NCI-H2081 (cell line): ENCODE data around the gene AP3M1.
"Not testable (repeated sequence)": the region's sequence is repeated elsewhere in the genome, so short reads cannot be mapped to it uniquely, and the experiment has no call there.

ENCODE experiments used
- DNase-seq, 2 experiments: peaks; one replicate each; lab custom pipeline; 2025; lab: John Stamatoyannopoulos, UW

The AP3M1 gene

DNA sequence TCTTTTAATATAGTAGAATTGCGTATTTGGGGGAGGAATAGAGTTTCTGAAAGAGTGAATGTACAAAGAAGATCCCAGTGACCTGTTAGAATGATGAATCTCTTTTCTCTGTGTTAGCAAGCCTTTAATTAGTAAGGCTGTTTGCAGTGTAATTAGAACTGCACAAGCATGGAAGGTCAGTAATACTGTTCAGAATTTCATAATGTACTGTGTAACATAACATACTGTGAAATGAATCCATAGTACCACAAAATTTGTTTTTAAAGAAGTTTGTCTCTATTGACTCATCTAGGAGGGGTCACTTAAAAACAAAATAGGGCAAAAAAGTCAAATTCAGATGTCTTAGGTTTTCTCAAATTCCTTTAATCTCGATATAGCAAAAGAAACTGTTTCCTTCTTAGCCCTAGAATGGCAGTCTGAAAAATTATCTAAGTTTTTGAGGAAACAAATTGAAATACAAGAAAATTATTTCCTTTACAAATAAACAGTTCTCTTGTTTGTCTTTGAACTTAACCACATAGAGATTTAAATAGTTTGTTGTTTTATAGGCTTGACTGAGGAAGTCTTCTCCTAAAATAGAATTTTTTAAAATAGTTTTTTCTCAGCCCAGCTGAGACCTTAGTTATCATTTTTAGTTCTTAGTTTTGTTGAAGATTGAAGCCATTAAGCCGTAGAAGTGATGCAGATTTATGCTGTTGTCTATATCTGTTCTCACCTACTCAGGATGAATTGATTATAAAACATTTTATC, 12.9 kb upstream of the AP3M1 start:
- no peak for DNase-seq

- no peak for DNase-seq
Measured at GRCh38 chr10:74160013-74160412, 9.4 kb upstream of the AP3M1 start.

DNA sequence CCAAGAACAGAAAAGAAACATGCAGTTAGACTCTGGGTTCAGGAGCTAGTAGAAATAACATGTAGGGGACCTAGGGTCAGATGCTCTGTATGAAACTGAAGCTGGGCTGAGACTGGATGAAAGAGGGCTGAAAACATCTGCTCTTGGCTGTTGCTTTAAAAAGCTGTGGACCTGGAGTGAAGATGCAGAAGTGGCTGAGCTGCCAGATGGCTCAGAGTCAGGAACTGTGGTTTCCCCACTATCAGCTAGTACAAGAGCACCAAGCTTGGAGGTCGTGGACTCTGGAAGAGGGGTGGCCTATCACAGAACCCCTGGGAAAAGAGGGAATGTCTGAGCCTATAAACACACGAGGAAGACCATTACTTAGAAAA, 6.3 kb upstream of the AP3M1 start:
- no peak for DNase-seq

GRCh38 chr10:74153676-74154075, 3.0 kb upstream of the AP3M1 start:
- DNase-seq, result no peak

- peak in 1 of 2 experiments; percentile 2 for DNase-seq
Measured at GRCh38 chr10:74153123-74153522, 2.5 kb upstream of the AP3M1 start.

DNA sequence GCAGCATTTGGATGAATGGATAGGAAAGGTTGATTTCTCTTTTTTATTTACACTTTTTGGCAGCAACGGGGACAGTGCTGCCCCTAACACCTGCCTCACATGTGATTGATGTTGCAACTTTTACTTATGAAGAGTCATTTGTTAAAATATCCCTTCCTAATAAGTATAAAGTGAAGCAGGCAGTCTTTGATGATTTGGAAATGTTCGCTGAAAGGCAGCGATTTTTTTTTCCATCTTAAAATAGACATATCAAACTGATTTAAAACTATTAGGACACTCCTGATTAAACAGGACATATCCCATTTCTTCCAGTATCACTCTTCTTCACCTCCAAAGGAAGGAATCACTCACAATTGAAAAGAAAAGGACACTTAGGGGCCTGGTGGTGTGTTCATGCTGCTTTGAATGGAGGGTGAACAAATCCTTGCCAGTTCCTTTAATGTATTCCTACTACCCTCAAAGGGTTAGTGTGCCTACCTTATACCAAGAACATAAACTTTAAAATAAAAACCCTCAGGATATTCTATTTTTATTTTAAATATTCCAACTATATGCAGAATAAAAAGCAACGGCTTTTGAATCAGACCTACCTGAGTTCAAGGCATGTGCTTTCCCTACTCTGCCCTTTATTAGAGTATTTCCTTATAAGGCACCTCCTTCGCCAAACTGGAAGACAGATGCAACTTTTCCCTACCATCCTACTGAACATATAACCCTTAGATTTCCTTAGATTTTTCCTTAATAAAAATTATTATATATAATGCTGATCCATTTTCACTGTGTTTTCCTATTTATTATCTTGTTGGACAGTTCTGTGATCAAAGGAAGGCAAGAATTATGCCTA, 1.5 kb upstream of the AP3M1 start:
- peak in 1 of 2 experiments; percentile 1 for DNase-seq

GRCh38 chr10:74150990-74151878, 606 bp upstream of the AP3M1 start, which contains the start of gene ADK:
Gene ADK (plus strand): TSS chr10:74151221. CDS start chr10:74151279, 58 bp downstream.
- DNase-seq, result peak; percentile 93 to 97

- not testable (repeated sequence) for DNase-seq
Measured at GRCh38 chr10:74146980-74147379, 3.6 kb downstream of the AP3M1 start.

DNA sequence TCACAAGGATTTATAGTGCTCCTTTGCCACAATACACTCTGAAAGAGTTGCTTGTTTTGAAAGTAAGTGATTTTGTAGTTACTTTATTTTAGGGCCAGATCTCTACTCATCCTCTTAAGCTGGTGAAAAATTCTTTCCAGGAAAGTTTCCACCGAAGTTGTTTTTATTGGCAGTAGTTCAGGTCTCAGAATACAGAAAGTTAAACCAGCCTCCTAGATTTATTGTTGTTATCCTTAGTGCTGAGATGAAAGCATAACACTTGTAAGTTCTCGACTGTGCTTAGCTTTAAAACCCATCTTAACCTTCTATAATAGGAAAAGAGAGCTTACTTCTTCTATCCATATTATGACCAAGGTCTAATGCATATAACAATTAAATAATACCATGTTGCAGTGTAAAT, 5.5 kb downstream of the AP3M1 start:
- DNase-seq, result no peak

DNA sequence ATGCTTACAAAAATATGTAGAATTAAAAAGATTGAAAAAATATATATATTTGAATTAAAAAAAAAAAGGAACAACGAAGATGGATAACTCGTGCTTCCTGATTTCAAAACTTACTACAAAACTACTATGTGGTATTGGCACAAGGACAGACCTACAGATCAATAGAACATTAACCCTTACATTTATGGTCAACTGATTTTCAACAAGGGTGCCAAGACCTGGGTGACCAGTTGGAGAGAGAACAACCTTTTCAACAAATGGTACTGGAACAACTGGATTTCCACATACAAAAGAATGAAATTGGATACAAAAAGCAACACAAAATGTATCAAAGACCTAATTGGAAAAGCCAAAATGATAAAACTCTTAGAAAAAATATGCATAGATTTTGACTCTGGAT, 10.1 kb downstream of the AP3M1 start:
- no peak for DNase-seq

GRCh38 chr10:74139981-74140380, 10.6 kb downstream of the AP3M1 start:
- DNase-seq, result no peak

DNA sequence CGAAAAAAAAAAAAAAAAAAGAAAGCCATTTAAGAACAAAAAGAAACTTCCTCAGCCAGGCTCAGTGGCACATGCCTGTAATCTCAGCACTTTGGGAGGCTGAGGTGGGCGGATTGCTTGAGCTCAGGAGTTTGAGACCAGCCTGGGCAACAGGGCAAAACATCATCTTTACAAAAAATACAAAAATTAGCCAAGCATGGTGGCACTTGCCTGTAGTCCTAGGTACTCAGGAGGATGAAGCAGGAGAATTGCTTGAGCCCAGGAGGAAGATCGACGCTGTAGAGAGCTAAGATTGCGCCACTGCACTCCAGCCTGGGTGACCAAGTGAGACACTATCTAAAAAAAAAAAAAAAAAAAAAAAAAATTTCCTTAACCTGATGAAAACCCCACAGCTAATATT, 12.0 kb downstream of the AP3M1 start:
- DNase-seq, result not testable (repeated sequence)

DNA sequence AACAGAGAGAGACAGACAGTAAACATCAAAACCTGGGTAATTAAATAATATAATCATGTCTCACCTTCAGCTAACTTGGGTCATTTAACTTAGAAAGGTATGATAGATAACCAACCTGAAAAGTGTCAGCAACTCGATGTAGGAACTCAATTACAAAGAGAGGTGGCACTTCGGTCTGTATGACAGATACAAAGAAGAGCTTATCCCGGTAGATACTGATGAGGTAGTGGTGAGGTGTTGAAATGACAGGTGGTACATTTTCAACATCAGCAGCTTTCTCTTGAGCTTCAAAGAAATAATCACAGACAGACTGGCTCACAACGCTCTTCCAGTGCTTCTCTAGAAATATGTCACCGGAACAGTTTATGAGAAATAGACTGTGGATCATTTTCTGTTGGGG, 12.6 kb downstream of the AP3M1 start:
- DNase-seq, result no peak

- no peak for DNase-seq
Measured at GRCh38 chr10:74135452-74135851, 15.2 kb downstream of the AP3M1 start.

DNA sequence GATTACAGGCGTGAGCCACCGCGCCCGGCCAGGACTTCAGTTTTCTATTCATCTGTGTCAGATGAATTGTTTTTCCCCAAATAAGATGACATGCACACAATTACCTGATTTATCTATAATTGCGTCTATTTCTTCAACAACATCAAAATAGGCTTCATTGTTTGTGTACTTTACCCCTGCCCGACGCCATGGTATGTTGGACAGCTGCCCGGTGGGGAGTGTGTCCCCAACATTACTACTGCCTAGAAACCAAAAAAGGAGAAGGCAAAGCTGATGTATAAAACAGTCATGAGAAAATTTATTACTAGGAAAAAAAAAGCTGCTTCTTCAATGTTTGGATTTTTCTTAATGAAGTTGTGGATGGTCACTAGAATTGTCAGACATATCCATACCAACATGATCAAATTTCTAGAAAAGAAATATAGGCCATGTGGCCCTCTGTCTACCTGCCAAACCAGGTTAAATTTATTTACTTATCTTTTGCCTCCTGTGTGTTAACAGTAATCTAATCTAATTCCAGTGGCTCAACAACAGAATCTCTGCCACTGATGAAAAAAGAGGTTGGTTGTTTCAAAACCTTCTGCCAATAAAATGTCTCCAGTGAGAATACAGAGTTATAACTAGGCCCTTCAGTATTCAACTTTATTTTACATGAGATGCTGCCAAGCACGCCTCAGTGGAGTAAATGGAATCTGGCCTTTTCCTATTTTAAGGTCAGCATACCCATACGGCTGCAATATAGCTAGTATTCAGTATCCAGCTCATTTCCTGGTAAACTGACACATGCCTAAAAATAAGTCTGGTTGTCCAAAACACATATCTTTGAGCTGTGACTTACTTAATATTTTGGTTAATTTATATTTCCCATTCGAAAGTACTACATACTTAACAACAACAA, 16.5 kb downstream of the AP3M1 start:
- peak; percentile 41 to 78 for DNase-seq

DNA sequence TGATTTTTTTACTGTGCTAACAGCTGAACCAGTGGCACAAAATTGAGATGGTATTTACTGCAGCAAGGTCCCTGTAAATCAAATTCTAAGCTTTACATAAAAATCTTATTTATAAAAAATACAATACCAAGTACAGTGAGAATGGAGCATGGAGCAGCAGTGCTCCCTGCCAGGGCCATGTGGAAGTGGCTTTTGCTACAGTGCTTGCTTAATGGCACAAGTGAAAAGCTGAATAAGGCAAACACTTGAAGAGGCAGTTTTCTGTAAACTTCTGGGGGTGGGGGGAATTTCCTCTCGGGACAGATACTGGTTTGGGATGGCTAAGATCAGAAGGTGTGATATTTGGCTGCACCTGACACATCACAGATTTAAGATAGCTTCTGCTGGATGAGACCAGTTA, 27.5 kb downstream of the AP3M1 start:
- DNase-seq, result no peak

DNA sequence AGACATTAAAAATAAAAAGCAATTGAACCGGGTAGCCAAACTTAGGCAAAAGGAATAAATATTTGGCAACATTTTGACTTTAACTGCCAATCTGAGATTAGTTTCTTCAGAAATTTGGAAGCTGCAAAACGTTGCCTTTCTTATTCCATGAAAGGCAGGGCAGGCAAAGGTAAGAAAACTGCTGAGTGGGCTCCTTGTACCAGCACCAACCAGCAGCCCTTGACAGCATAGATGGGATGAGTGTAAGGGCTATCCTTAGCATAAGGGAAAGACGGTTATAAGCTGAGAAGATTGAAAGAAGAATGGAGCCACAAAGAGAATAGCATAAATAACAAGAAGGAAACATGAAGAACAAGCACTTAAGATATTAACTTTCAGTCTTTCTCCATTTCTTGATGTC, 28.6 kb downstream of the AP3M1 start:
- no peak for DNase-seq

- no peak for DNase-seq
Measured at GRCh38 chr10:74121368-74121767, 29.3 kb downstream of the AP3M1 start.

DNA sequence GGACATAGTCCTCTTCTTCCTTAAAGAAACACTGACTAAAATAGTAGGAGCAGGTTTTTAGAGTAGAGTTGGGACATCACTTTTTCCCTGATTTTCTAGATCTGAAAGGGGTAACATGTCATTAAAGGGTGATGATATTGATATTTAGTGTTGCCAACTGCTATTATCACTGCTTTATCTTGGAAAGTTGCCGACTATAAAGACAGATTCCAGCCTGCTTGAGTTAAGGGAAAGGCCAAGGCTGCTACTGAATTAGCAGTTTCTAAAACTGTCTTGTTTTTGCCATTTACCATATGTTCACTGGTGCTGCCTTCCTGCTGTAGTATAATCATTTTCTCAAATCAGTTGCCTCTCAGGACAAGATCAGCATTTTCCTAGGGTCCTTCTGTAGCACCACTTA, 29.7 kb downstream of the AP3M1 start:
- DNase-seq, result no peak

GRCh38 chr10:74118804-74119203, 31.8 kb downstream of the AP3M1 start:
- DNase-seq, result no peak

- DNase-seq, result no peak
Measured at GRCh38 chr10:74117738-74118137, 32.9 kb downstream of the AP3M1 start.
